SK-N-SH (cell line): ENCODE measurements around the gene MVD.

Experiments used
- CTCF ChIP-seq: fragments of 200-600 bp; sonication (generic); IDR thresholded peaks from 2 replicates; pipeline ENCODE4 v1.6.1; 2017; ENCODE audit warnings: antibody characterized with exemption, mild to moderate bottlenecking, moderate library complexity
- MAX ChIP-seq: IDR thresholded peaks from 2 replicates; pipeline ENCODE4 v1.4.0; 2012; ENCODE audit warnings: low read depth
- MEF2A ChIP-seq: IDR thresholded peaks from 2 replicates; pipeline ENCODE4 v1.4.0; 2012; ENCODE audit warnings: low read depth, borderline replicate concordance
- POLR2AphosphoS5 ChIP-seq: IDR thresholded peaks from 2 replicates; pipeline ENCODE4 v1.6.1; 2012; ENCODE audit warnings: low read depth, low read length
- REST ChIP-seq: IDR thresholded peaks from 2 replicates; pipeline ENCODE4 v1.6.1; 2012; ENCODE audit warnings: mild to moderate bottlenecking, low read depth, low read length, moderate library complexity
- RXRA ChIP-seq: IDR thresholded peaks from 2 replicates; pipeline ENCODE4 v1.4.0; 2012; ENCODE audit warnings: low read depth, mild to moderate bottlenecking, borderline replicate concordance
- SIN3A ChIP-seq: IDR thresholded peaks from 2 replicates; pipeline ENCODE4 v1.6.1; 2012; ENCODE audit warnings: low read depth, mild to moderate bottlenecking, low read length, moderate library complexity, borderline replicate concordance
- SMC3 ChIP-seq: IDR thresholded peaks from 2 replicates; pipeline ENCODE4 v1.6.1; 2012; ENCODE audit warnings: low read depth, low read length, improper control_type of control experiment
- TAF1 ChIP-seq: IDR thresholded peaks from 2 replicates; pipeline ENCODE4 v1.6.1; 2012; ENCODE audit warnings: low read depth, mild to moderate bottlenecking, low read length, moderate library complexity, borderline replicate concordance
- USF2 ChIP-seq: fragments of 150-350 bp; IDR thresholded peaks from 2 replicates; pipeline ENCODE4 v1.6.1; 2017; ENCODE audit warnings: antibody characterized with exemption, low read length, low read depth, borderline replicate concordance

- TF ChIP-seq CTCF, result no peak
- TF ChIP-seq TAF1, result no peak
- TF ChIP-seq SMC3, result no peak
- no peak for TF ChIP-seq REST
- no peak for TF ChIP-seq POLR2AphosphoS5
- no peak for TF ChIP-seq USF2
- TF ChIP-seq MAX, result no peak
- TF ChIP-seq SIN3A, result no peak
- no peak for TF ChIP-seq MEF2A
- TF ChIP-seq RXRA, result no peak
Measured at GRCh38 chr16:88629835-88630234, 33.1 kb downstream of the MVD start.
